ENCODE measurements around the gene MYORG.

The MYORG gene

GRCh38 chr9:34400275-34400674, 23.6 kb upstream of the MYORG start:
- ATAC-seq: no peak

GRCh38 chr9:34399729-34400128, 23.0 kb upstream of the MYORG start:
- TF ChIP-seq ZNF565 (CRISPR knock-in tag; conservative IDR thresholded peaks at IDR 0.05; ENCODE audit: low read depth): no peak
- no peak for ATAC-seq

More at GRCh38 chr9:34400275-34400674, 23.6 kb upstream of the MYORG start:
- TF ChIP-seq TCF4 (CRISPR knock-in tag; IDR thresholded peaks at IDR 0.05; ENCODE audit: borderline replicate concordance) (no peak), ARNTL (CRISPR knock-in tag; IDR thresholded peaks at IDR 0.05; ENCODE audit: borderline replicate concordance, low read depth) (no peak), TOX (CRISPR knock-in tag; IDR thresholded peaks at IDR 0.05; ENCODE audit: borderline replicate concordance) (no peak), OSR1 (CRISPR knock-in tag; IDR thresholded peaks at IDR 0.05) (no peak), ZNF8 (CRISPR knock-in tag; IDR thresholded peaks at IDR 0.05) (no peak), ZNF70 (CRISPR knock-in tag; IDR thresholded peaks at IDR 0.05) (no peak), CSRNP3 (CRISPR knock-in tag; IDR thresholded peaks at IDR 0.05) (no peak), ZNF565 (CRISPR knock-in tag; conservative IDR thresholded peaks at IDR 0.05; ENCODE audit: low read depth) (no peak), BACH2 (CRISPR knock-in tag; IDR thresholded peaks at IDR 0.05; ENCODE audit: borderline replicate concordance) (no peak), PATZ1 (CRISPR knock-in tag; IDR thresholded peaks at IDR 0.05; ENCODE audit: borderline replicate concordance) (no peak), POU6F1 (CRISPR knock-in tag; IDR thresholded peaks at IDR 0.05; ENCODE audit: borderline replicate concordance, low read depth) (no peak), RARB (CRISPR knock-in tag; IDR thresholded peaks at IDR 0.05) (no peak), ZFP30 (CRISPR knock-in tag; IDR thresholded peaks at IDR 0.05) (no peak), ISL1 (CRISPR knock-in tag; IDR thresholded peaks at IDR 0.05) (no peak), CREB5 (CRISPR knock-in tag; IDR thresholded peaks at IDR 0.05; ENCODE audit: low read depth) (no peak), SNAI2 (CRISPR knock-in tag; IDR thresholded peaks at IDR 0.05) (no peak), ESRRG (CRISPR knock-in tag; IDR thresholded peaks at IDR 0.05) (no peak), ZFP3 (CRISPR knock-in tag; IDR thresholded peaks at IDR 0.05) (no peak)

- no peak for ATAC-seq
Observed at GRCh38 chr9:34398875-34399274, 22.2 kb upstream of the MYORG start.

More at GRCh38 chr9:34398875-34399274, 22.2 kb upstream of the MYORG start:
- no peak for TF ChIP-seq ZC3H10 (CRISPR knock-in tag; IDR thresholded peaks at IDR 0.05)
- no peak for TF ChIP-seq PPARA (CRISPR knock-in tag; IDR thresholded peaks at IDR 0.05; ENCODE audit: borderline replicate concordance)
- no peak for TF ChIP-seq ESRRG (CRISPR knock-in tag; IDR thresholded peaks at IDR 0.05)
- no peak for TF ChIP-seq TOX (CRISPR knock-in tag; IDR thresholded peaks at IDR 0.05; ENCODE audit: borderline replicate concordance)
- TF ChIP-seq TCF4 (CRISPR knock-in tag; IDR thresholded peaks at IDR 0.05; ENCODE audit: borderline replicate concordance): no peak
- no peak for TF ChIP-seq POU6F1 (CRISPR knock-in tag; IDR thresholded peaks at IDR 0.05; ENCODE audit: borderline replicate concordance, low read depth)
